ENCODE results near the gene GCNT3. TPM values are rescaled to one million over a fixed set of nuclear protein-coding genes. Genes with fewer than 3 reads are reported as not detected.

GCNT3 gene
- total RNA-seq, 1 donor from 2014 or later, result not detected

Other genes with a start within 250 kb of the GCNT3 start
- 36.4 TPM for gene MYO1E, start 238.9 kb upstream of the GCNT3 start, total RNA-seq
- 11.0 TPM for gene FAM81A, start 173.6 kb upstream of the GCNT3 start, total RNA-seq
- gene GTF2A2, start 45.7 kb downstream of the GCNT3 start, total RNA-seq, result 121 TPM
- 70.9 TPM for gene BNIP2, start 77.5 kb downstream of the GCNT3 start, total RNA-seq